CD1c-positive myeloid dendritic cell (primary cell): ENCODE results near the gene ADAMTS14.
A peak's percentile ranks its signal among the peaks of the same experiment; 100 is the strongest.

Experiments used
- DNase-seq: peaks from one replicate; pipeline ENCODE4 v3.0.0-alpha.2; 2016; ENCODE audit errors: extremely low spot score

Gene ADAMTS14

DNA sequence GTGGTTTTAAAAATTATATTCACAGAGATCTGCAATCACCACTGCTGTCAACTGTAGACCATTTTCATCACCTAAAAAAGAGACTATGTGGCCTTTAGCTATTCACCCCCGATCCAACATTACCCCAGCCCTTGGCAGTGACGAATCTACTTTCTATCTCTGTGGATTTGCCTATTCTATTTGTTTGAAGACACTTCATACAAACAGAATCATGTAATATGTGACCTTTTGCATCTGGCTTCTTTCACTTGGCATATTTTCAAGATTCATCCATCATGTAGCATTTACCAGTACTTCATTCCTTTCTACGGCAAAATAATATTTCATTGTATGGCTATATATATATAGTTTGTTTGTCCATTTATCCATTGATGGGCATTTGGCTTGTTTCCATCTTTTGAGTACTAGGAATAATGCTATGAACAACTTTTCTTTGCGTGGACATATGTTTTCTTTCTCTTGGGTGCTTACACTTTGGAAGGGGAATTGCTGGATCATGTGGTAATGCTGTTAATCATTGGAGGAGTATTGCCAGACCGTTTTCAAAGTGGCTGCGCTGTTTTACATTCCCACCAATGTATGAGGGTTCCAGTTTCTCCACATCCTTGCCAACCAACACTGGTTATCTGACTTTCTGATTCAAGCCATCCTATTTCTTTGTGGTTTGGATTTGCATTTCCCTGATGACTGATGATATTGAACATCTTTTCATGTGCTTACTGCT, 22.3 kb downstream of the ADAMTS14 start:
- no peak for DNase-seq

- DNase-seq = no peak
Measured at GRCh38 chr10:70695241-70696030, 23.1 kb downstream of the ADAMTS14 start.

DNA sequence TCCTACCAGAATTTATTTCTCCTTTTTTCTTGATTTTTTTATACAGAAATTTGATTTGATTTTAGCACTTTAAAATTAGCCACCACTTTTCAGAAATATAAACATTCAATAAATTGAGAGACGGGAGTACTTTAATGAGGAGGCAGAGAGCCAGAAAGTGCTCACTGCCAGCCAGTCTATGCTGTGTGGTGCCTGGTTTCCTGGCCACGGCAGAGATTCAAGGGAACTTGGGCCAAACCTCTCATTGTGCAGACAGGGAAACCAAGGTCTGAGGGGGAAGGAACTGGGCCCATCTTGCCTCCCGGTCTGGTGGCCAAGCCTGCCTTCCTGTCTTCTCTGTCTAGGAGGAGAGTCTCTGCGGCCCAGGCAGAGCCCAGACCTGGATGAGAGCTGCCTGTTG, 25.9 kb downstream of the ADAMTS14 start:
- no peak for DNase-seq

DNA sequence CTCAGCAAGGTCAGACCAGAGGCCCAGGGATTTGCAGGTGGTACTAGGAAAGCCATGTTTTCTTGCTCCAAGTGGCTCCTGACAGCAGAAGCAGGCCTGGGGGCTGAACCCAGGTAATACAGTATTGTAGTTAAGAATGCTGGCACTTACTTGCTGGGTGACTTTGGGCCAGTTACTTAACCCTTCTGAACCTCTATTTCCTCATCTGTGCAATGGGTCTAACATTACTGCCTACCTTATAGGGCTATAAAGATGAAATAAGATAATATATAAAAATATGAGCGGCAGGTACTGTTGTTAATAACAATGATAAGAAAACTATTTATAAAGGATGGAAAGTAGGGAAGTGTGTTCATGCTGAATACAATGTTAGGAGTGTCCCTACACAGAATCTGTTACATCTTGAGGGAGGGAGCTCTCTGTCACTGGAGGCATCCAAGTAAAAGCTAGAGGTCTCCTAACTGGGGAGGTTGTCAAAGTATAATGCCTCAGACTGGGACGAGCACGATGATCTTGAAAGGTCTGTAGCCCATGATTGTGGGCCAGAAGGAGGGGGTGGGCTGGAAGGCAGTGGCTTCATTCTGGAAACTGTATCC, 26.9 kb downstream of the ADAMTS14 start:
- DNase-seq = no peak

GRCh38 chr10:70699659-70700174, 27.4 kb downstream of the ADAMTS14 start:
- no peak for DNase-seq

DNA sequence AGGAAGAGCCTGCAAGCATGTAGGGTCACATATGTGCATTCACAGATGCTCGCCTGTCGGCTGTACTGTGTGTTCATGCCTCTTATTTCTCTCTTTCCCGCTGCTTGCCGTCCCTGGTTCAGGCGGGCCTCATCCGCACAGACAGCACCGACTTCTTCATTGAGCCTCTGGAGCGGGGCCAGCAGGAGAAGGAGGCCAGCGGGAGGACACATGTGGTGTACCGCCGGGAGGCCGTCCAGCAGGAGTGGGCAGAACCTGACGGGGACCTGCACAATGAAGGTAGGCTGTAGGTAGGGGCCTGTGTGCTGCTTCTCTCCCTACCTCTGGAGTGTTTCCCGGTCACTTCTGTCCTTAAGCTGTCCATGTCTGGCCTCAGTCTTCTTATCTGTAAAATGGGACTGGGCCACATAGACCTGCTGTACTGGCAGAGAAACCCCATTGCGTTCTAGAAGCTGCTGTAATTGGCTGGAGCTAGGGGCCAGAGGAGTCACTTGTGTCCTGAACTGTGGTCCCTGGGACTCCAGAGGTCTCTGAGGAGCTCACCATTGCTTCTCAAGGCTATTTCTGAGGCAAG, 30.0 kb downstream of the ADAMTS14 start:
- DNase-seq = no peak

DNA sequence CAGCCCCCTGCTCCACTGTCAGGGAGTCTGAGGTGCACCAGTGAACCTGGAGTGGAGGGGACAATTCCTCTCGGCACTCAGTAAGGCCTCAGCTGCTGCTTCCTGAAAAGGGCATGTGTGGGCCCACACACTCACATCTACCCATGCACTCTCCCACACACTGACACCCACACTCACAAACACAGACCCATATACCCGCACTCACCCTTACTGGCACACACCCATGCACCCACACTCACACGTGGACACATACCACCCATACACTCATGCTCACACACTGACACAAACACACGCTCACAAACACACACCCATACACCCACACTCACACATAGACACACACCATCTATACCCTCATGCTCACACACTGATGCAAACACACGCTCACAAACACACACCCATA, 31.9 kb downstream of the ADAMTS14 start:
- DNase-seq = no peak

DNA sequence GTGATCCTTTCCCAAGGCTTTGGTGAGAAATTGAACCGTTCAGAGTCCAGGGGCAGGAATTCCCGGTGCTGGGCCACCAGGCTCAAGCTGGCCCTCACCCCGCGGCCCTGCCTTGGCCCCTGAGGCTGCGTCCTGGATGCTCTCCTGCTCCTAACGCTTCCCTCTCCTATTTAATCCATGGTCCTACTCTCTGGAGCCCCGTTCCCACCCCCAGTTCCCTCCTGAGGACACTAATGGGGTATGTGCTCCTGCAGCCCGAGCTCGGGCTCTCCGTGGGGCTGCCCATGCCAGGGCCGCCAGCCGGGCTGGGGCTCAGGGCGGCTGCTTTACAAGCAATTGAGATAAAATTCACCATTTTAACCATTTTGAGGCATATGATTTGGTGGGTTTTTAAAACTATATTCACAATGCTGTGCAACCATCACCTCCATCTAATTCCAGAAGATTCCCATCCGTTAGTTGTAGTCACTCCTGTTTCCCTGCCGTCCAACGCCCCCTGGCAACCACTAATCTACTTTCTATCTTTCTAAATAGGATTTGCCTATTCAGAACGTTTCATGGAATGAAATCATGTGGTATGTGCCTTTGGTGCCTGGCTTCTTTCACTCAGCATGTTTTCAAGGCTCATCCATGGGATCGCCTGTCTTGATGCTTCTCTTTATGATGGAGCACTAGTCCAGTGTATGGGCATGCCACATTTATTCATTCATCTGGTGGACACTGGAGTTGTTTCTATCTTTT, 33.0 kb downstream of the ADAMTS14 start:
- no peak for DNase-seq

- DNase-seq = no peak
Measured at GRCh38 chr10:70711177-70711576, 38.9 kb downstream of the ADAMTS14 start.

DNA sequence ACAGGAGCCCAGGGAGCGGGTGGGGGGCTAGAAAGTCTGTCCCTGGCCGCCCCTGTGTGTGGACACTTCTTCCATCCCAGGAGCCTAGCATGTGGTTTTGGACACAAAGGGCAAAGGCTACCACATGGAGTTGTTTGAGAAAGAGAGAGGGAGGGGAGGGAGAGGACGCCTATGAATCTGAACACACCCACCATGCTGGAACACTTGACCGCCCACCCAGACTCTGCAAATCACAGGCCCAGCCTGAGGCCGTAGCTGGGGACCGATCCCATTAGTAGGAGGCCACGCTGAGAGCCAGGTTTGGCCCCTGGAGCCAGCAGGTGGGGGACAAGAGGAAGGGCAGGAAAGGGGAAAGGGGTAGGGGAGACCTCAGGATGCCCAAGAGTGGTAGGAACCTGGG, 39.6 kb downstream of the ADAMTS14 start:
- DNase-seq = no peak

DNA sequence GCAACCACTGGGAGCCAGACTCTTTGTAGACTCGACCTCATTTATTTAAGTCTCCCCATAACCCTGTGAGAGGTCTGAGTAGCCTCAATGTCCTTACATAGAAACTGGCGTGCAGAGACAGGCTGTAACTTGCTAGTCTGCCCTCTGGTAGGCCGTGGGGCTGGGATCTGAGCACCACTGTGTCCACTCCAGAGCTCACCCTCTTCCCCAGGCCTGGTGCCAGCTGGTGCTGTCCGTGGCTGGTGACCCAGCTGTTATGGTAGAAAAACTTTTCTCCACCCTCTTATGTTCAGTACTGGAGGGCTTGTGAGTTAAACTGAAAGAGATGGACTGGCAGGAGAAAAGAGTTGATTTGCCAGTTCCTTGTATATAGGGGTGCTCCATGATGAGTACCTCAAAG, 41.9 kb downstream of the ADAMTS14 start:
- DNase-seq = no peak

DNA sequence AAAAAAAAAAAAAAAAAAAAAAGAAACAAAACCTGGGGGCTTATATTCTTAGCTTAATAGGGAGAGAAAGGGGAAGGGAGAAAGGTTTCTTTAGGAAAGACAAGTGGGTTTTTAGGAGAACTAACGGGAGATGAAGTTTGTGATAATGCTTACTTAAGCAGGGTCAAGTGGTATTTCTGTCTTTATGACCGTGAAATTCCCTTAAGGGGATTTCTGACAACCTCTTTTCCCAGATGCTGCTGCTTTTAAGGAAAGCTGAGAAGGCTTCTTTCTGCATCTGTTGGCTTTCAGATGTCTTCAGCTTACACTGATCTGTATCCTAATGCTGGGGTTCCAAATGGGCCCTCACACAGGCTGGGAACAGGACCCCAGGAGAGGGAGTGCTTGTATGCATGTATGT, 42.6 kb downstream of the ADAMTS14 start:
- DNase-seq = no peak

DNA sequence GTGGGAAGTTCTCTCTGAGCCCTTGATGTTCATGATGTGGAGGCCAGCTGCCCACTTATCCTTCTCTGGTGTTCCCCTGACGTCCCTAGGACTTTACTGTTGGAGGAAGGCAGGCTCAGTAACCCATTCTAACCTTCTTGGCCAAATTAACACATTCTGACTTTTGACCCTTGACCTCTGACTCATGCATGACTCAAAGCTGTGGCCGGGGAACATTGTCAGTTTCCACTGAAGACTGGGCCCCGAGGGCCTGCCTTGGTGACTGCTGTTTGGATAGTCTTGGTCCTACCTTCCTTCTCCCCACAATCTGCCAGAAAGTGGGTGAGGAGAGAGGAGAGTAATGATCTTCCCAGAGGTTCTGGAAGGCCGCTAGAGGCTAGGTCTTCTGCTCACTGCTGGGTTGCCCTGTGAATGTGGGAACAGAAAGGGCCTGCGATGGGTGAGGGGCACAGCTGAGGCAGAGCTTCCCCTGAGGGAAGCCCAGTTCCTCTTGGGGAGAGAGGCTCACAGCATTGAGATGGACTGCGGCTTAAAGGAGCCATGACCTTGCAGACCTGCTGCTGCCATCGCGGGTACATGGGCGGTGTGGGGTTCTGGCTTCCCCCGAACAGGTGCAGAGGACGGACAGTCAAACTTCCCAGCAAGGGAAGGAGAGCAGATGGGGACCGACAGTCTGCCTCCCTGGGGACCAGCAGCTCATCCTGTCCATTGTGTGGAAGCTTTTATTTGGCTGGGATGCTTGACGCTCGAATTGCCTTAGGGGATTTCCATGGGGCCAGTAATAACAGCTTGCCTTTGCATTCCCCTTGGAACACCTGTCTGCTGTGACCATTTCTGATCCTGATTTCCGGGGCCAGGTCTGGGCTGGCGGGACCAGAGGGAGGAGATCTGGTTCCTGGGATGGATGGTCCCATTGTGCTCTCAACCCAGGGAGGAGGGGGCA, 43.8 kb downstream of the ADAMTS14 start:
- peak; percentile 78 for DNase-seq

- DNase-seq = no peak
Measured at GRCh38 chr10:70722820-70723424, 50.6 kb downstream of the ADAMTS14 start.

DNA sequence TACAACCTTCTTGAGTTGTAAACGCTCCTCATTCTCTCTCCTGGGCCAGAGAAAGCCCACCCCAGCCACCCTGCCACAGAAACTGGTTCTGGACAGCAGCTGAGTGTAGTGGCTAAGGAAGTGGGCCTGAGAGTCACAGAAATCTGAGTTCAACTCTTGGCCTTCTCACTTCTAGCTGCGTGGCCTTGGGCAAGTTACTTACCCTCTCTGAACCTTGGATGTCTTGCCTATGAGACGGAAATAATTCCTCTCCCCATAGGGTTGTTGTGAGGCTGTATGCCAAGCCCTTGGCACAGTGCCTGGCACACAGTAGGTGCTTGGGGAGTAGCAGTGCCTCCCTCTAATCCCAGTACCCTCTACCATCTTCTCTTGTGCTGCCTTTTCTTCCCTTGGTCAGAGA, 51.5 kb downstream of the ADAMTS14 start:
- no peak for DNase-seq

DNA sequence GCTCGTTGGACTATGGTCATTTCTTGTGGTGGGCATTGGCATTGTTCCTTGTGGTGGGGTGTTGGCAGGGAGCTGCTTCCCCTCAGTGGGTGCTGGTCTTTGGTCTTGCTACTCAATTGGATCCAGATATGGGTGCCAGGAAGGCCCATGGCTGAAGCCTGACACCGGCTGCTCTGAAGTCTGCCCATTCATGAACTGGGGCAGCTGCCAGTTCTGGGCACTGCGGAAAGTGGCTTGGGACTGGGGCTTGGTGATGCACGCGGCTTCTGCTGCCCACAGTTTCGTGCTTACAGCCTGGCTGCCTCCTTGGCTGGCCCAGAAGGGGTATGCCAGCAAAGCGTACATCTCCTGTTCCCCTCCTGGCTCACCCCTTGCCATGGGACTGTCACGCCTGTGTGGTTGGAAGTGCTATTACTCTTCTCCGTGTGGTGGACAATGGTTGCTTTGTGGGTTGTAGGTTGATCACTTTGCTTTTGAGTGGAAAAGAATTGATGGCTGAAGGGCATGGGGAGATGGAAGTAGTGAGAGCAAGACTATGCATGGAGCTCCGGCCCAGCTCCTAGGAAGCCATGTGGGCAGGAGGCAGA, 54.7 kb downstream of the ADAMTS14 start:
- no peak for DNase-seq

- no peak for DNase-seq
Measured at GRCh38 chr10:70728328-70728727, 56.0 kb downstream of the ADAMTS14 start.

DNA sequence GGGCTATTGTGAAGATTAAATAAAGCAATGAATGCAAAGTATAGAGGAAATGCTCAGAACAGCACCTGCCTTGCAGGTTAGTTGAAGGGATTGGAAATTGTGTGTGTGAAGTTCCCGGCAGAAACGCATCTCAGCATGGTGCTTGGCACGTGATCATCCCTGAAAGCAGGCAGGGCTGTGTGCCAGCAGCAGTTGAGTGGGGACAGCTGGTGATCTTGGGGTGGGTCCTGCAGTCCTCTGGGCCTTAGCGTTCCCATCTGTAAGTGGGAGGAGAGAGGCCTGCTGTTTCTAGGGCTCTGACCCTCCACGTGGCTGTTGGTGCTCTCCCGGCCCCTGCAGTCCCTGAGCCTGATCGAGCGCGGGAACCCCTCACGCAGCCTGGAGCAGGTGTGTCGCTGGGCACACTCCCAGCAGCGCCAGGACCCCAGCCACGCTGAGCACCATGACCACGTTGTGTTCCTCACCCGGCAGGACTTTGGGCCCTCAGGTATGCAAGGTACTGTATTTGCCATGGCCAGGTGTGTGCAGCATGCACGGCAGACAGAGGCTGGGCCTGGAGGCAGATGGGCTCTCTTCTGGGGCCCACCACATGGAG, 57.6 kb downstream of the ADAMTS14 start:
- no peak for DNase-seq

DNA sequence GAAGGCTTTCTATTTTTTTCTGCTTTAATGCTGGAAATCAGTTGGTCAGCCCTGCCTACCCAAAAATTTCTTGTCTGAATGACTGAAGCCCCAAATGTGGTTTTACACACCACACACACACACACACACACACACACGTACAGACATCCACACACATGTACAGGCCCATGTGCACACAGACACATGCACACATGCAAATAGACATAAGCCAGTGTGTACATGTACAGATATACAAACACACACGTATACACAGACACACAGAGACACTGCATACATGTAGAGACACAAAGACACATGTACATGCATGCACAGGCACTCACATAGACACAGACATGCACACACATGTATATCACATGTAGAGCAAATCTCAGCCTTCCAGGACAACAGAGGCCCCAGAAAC, 58.6 kb downstream of the ADAMTS14 start:
- DNase-seq = no peak
